Gastroesophageal sphincter (tissue), 3 donors: Measurements from ENCODE around the gene SUN2.

Source experiments
- POLR2A ChIP-seq, 2 donors: fragments of 450-650 bp; IDR thresholded peaks; one replicate each; pipeline ENCODE4 v1.6.1; 2017; ENCODE audit warnings: antibody characterized with exemption in 2 of 2, mild to moderate bottlenecking in 2 of 2, moderate library complexity in 1 of 2
- TF ChIP-seq, protein P1 (sequence below), 4 experiments: fragments of 200-600 bp in 2 of 4; fragments of 450-650 bp in 2 of 4; sonication (generic) in 1 of 4; IDR thresholded peaks; one replicate each; pipeline ENCODE4 v1.5.1; 2017 to 2019; ENCODE audit warnings: antibody characterized with exemption in 4 of 4, mild to moderate bottlenecking in 2 of 4, moderate library complexity in 2 of 4

DNA sequence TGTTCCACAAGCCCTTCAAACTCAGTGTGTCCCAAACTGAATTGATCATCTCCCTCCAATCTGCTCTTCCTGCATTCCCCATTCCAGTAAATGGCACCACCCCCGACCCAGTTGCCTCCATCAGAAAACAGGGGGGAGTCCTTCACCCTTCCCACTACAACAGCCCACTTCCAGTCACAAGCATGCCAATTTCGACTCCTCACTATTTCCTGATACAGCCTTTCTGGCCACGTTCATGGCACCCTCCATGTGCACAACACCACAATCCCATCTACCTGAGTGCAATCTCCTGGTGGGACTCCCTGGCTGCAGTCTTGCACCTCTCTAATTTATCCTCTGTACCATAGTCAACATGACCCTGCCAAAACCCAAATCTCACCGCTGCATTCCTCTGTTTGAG lies 39.8 kb upstream of the SUN2 start:
- no peak for TF ChIP-seq POLR2A (IDR thresholded peaks at IDR 0.05)
- TF ChIP-seq, protein P1, sequence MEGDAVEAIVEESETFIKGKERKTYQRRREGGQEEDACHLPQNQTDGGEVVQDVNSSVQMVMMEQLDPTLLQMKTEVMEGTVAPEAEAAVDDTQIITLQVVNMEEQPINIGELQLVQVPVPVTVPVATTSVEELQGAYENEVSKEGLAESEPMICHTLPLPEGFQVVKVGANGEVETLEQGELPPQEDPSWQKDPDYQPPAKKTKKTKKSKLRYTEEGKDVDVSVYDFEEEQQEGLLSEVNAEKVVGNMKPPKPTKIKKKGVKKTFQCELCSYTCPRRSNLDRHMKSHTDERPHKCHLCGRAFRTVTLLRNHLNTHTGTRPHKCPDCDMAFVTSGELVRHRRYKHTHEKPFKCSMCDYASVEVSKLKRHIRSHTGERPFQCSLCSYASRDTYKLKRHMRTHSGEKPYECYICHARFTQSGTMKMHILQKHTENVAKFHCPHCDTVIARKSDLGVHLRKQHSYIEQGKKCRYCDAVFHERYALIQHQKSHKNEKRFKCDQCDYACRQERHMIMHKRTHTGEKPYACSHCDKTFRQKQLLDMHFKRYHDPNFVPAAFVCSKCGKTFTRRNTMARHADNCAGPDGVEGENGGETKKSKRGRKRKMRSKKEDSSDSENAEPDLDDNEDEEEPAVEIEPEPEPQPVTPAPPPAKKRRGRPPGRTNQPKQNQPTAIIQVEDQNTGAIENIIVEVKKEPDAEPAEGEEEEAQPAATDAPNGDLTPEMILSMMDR (IDR thresholded peaks at IDR 0.05), result no peak
